ENCODE data around the gene ATP11A.
"Not testable (repeated sequence)": the region's sequence is repeated elsewhere in the genome, so short reads cannot be mapped to it uniquely, and the experiment has no call there.

Gene ATP11A

GRCh38 chr13:112790735-112791641, 101.2 kb downstream of the ATP11A start:
- in situ Hi-C loops (cut with MboI; ENCODE audit: low sequenced_read_pairs), result no loop called here

- in situ Hi-C loops (cut with MboI; ENCODE audit: low sequenced_read_pairs), result no loop called here
Measured at GRCh38 chr13:112791663-112792440, 102.0 kb downstream of the ATP11A start.

GRCh38 chr13:112792511-112792910, 102.7 kb downstream of the ATP11A start:
- in situ Hi-C loops (cut with MboI; ENCODE audit: low sequenced_read_pairs), result no loop called here

- in situ Hi-C loops (cut with MboI; ENCODE audit: low sequenced_read_pairs), result no loop called here
Measured at GRCh38 chr13:112793545-112794445, 104.0 kb downstream of the ATP11A start.

- in situ Hi-C loops (cut with MboI; ENCODE audit: low sequenced_read_pairs), result no loop called here
Measured at GRCh38 chr13:112795277-112795676, 105.4 kb downstream of the ATP11A start.

GRCh38 chr13:112796190-112796915, 106.5 kb downstream of the ATP11A start:
- in situ Hi-C loops (cut with MboI; ENCODE audit: low sequenced_read_pairs), result no loop called here

- in situ Hi-C loops (cut with MboI; ENCODE audit: low sequenced_read_pairs), result no loop called here
Measured at GRCh38 chr13:112799394-112799793, 109.6 kb downstream of the ATP11A start.

- in situ Hi-C loops (cut with MboI; ENCODE audit: low sequenced_read_pairs), result no loop called here
Measured at GRCh38 chr13:112800057-112800456, 110.2 kb downstream of the ATP11A start.

GRCh38 chr13:112800807-112801206, 111.0 kb downstream of the ATP11A start:
- in situ Hi-C loops (cut with MboI; ENCODE audit: low sequenced_read_pairs), result not testable (repeated sequence)

GRCh38 chr13:112802802-112803195, 113.0 kb downstream of the ATP11A start:
- in situ Hi-C loops (cut with MboI; ENCODE audit: low sequenced_read_pairs), result no loop called here

GRCh38 chr13:112803422-112803821, 113.6 kb downstream of the ATP11A start:
- in situ Hi-C loops (cut with MboI; ENCODE audit: low sequenced_read_pairs), result no loop called here

- in situ Hi-C loops (cut with MboI; ENCODE audit: low sequenced_read_pairs), result no loop called here
Measured at GRCh38 chr13:112804374-112804773, 114.5 kb downstream of the ATP11A start.

- in situ Hi-C loops (cut with MboI; ENCODE audit: low sequenced_read_pairs), result no loop called here
Measured at GRCh38 chr13:112806739-112807652, 117.2 kb downstream of the ATP11A start.

GRCh38 chr13:112807653-112808376, 118.0 kb downstream of the ATP11A start:
- in situ Hi-C loops (cut with MboI; ENCODE audit: low sequenced_read_pairs), result no loop called here

GRCh38 chr13:112808377-112809140, 118.7 kb downstream of the ATP11A start:
- in situ Hi-C loops (cut with MboI; ENCODE audit: low sequenced_read_pairs), result no loop called here

- in situ Hi-C loops (cut with MboI; ENCODE audit: low sequenced_read_pairs), result no loop called here
Measured at GRCh38 chr13:112809332-112810315, 119.8 kb downstream of the ATP11A start.

- in situ Hi-C loops (cut with MboI; ENCODE audit: low sequenced_read_pairs), result no loop called here
Measured at GRCh38 chr13:112810608-112811007, 120.8 kb downstream of the ATP11A start.
